NB4 (cell line): Measurements from ENCODE around the gene WNT6.

Source experiments
- CTCF ChIP-seq: IDR thresholded peaks from one replicate; pipeline ENCODE4 v1.5.1; 2012; ENCODE audit warnings: low read depth, low read length
- POLR2A ChIP-seq: IDR thresholded peaks from 2 replicates; pipeline ENCODE4 v1.6.1; 2011; ENCODE audit warnings: mild to moderate bottlenecking; ENCODE audit not compliant: insufficient read length; ENCODE audit errors: extremely low read depth

- TF ChIP-seq CTCF (peak; percentile 81), POLR2A (no peak)
Observed at GRCh38 chr2:218852911-218853667, 6.5 kb upstream of the WNT6 start.
